K562 (cell line): Measurements from ENCODE around the gene COL15A1. TPM values are rescaled to one million over a fixed set of nuclear protein-coding genes. Genes with fewer than 3 reads are reported as not detected.

ENCODE experiments used
- DIDO1 ChIP-seq: fragments of 450-650 bp; IDR thresholded peaks from 2 replicates; pipeline ENCODE4 v1.6.1; 2016; ENCODE audit warnings: low read depth, missing biosample characterization, missing genetic modification characterization
- EHMT2 ChIP-seq: fragments of 450-650 bp; IDR thresholded peaks from 2 replicates; pipeline ENCODE4 v1.6.1; 2018; ENCODE audit warnings: antibody characterized with exemption
- GATA2 ChIP-seq: sonication (generic); formaldehyde crosslinking; IDR thresholded peaks from 2 replicates; pipeline ENCODE4 v1.4.0; 2020; ENCODE audit warnings: mild to moderate bottlenecking, missing genetic modification reagents
- JUN ChIP-seq, 2 experiments: sonication (generic) in 1 of 2; formaldehyde crosslinking in 1 of 2; IDR thresholded peaks; 2 replicates each; pipeline versions ENCODE4 v1.6.1 to v1.8.0; 2012 to 2022; ENCODE audit warnings: borderline replicate concordance in 2 of 2, mild to moderate bottlenecking in 2 of 2, improper control_type of control experiment in 1 of 2, low read depth in 1 of 2, low read length in 1 of 2, missing genetic modification reagents in 1 of 2
- KAT2B ChIP-seq: IDR thresholded peaks from one replicate; pipeline ENCODE4 v1.6.1; 2012; ENCODE audit warnings: low read depth, mild to moderate bottlenecking, control low read depth, inconsistent platforms, low read length, moderate library complexity
- MBD2 ChIP-seq: sonication (generic); IDR thresholded peaks from 2 replicates; pipeline ENCODE4 v1.6.1; 2016; ENCODE audit warnings: low read depth, borderline replicate concordance
- MED1 ChIP-seq: sonication (generic); formaldehyde crosslinking; IDR thresholded peaks from 2 replicates; pipeline ENCODE4 v1.8.1; 2023; ENCODE audit warnings: missing genetic modification reagents, borderline replicate concordance
- MTA1 ChIP-seq: fragments of 450-650 bp; IDR thresholded peaks from 2 replicates; pipeline ENCODE4 v1.6.1; 2017; ENCODE audit warnings: borderline replicate concordance
- NCOR1 ChIP-seq: fragments of 450-650 bp; IDR thresholded peaks from 2 replicates; pipeline ENCODE4 v1.6.1; 2016; ENCODE audit warnings: mild to moderate bottlenecking, moderate library complexity
- NFRKB ChIP-seq: fragments of 450-650 bp; IDR thresholded peaks from 2 replicates; pipeline ENCODE4 v1.6.1; 2016; ENCODE audit warnings: low read depth
- PPARD ChIP-seq: fragments of 250-450 bp; sonication (Bioruptor Pico); IDR thresholded peaks from 2 replicates; pipeline ENCODE4 v1.8.0; 2022; ENCODE audit warnings: inconsistent platforms, mild to moderate bottlenecking, moderate library complexity
- PYGO2 ChIP-seq: fragments of 450-650 bp; IDR thresholded peaks from 2 replicates; pipeline ENCODE4 v1.6.1; 2016; ENCODE audit warnings: mild to moderate bottlenecking, missing genetic modification characterization, moderate library complexity, missing compliant biosample characterization
- RB1 ChIP-seq: fragments of 450-650 bp; IDR thresholded peaks from 2 replicates; pipeline ENCODE4 v1.6.1; 2017; ENCODE audit warnings: low read depth, mild to moderate bottlenecking
- SREBF1 ChIP-seq: fragments of 150-350 bp; IDR thresholded peaks from 2 replicates; pipeline ENCODE4 v1.6.1; 2014; ENCODE audit warnings: antibody characterized with exemption, low read depth, low read length, borderline replicate concordance
- SRF ChIP-seq, 2 experiments: fragments of 250-450, 450-650 bp in 1 of 2; sonication (Bioruptor Pico) in 1 of 2; sonication (generic) in 1 of 2; formaldehyde crosslinking; IDR thresholded peaks; 2 replicates each; pipeline versions ENCODE4 v1.5.0 to v1.5.1; 2020 to 2022; ENCODE audit warnings: mild to moderate bottlenecking in 1 of 2, missing genetic modification reagents in 1 of 2
- STAT5A ChIP-seq: IDR thresholded peaks from 2 replicates; pipeline ENCODE4 v1.6.1; 2012; ENCODE audit warnings: low read length, inconsistent platforms, borderline replicate concordance
- TRIM24 ChIP-seq, 2 experiments: fragments of 450-650 bp; IDR thresholded peaks; 2 replicates each; pipeline ENCODE4 v1.6.1; 2016
- ZNF165 ChIP-seq: fragments of 250-450 bp; sonication (Bioruptor Pico); IDR thresholded peaks from 2 replicates; pipeline ENCODE4 v1.4.0; 2020; ENCODE audit warnings: borderline replicate concordance
- ZNF282 ChIP-seq: sonication (generic); formaldehyde crosslinking; IDR thresholded peaks from 2 replicates; pipeline ENCODE4 v1.8.1; 2023; ENCODE audit warnings: missing genetic modification reagents
- ZNF717 ChIP-seq: fragments of 250-450 bp; sonication (Bioruptor Pico); IDR thresholded peaks from 2 replicates; pipeline ENCODE4 v1.5.0; 2021
- polyA plus RNA-seq, 8 experiments: library from polyadenylated mRNA; depleted of rRNA in 4 of 8; stranded (reverse) in 5 of 8; unstranded in 3 of 8; fragments of >200 nt; fragmentation: Nextera tagmentation in 2 of 8; fragmentation: Illumina TruSeq in 1 of 8; extraction: Ambion mirVana in 2 of 8; extraction: Trizol in 1 of 8; gene quantifications; 2 replicates each; pipeline versions ENCODE4 v1.2.1 to v1.2.3, GENCODE V29; 2011 to 2014; ENCODE audit warnings: inconsistent platforms in 1 of 8, missing spikeins in 1 of 8
- total RNA-seq, 7 experiments: library from RNA; depleted of rRNA in 6 of 7; stranded (reverse); fragments of >200 nt in 6 of 7; fragmentation: Illumina TruSeq in 2 of 7; extraction: Trizol in 2 of 7; gene quantifications; 2 replicates each; pipeline versions ENCODE4 v1.2.1 to v1.2.3, GENCODE V29; 2011 to 2021; ENCODE audit warnings: low replicate concordance in 1 of 7
- TF ChIP-seq, protein P1 (sequence below): IDR thresholded peaks from 3 replicates; pipeline ENCODE4 v1.6.1; 2011; ENCODE audit warnings: borderline replicate concordance, mild to moderate bottlenecking, moderate library complexity; ENCODE audit not compliant: insufficient read length; ENCODE audit errors: extremely low read depth
- TF ChIP-seq, protein P2 (sequence below): fragments of 450-650 bp; conservative IDR thresholded peaks from 2 replicates; pipeline ENCODE4 v1.6.1; 2016; ENCODE audit warnings: missing genetic modification characterization, low read depth, mild to moderate bottlenecking, missing compliant biosample characterization, moderate library complexity
- TF ChIP-seq, protein P3 (sequence below): fragments of 250-450 bp; sonication (Bioruptor Pico); IDR thresholded peaks from 2 replicates; pipeline ENCODE4 v1.4.0; 2020; ENCODE audit warnings: mild to moderate bottlenecking, moderate library complexity
- TF ChIP-seq, protein P4 (sequence below): fragments of 250-450 bp; sonication (Bioruptor Pico); IDR thresholded peaks from 2 replicates; pipeline ENCODE4 v1.8.0; 2021; ENCODE audit warnings: moderate library complexity, mild to moderate bottlenecking, inconsistent platforms

The COL15A1 gene
- total and polyA plus RNA-seq, 9 of the 15 experiments (the other 6 are each of a cell fraction or from before 2014, with no cell fraction given), result 0.46 to 5.1 (median 2.6) TPM

DNA sequence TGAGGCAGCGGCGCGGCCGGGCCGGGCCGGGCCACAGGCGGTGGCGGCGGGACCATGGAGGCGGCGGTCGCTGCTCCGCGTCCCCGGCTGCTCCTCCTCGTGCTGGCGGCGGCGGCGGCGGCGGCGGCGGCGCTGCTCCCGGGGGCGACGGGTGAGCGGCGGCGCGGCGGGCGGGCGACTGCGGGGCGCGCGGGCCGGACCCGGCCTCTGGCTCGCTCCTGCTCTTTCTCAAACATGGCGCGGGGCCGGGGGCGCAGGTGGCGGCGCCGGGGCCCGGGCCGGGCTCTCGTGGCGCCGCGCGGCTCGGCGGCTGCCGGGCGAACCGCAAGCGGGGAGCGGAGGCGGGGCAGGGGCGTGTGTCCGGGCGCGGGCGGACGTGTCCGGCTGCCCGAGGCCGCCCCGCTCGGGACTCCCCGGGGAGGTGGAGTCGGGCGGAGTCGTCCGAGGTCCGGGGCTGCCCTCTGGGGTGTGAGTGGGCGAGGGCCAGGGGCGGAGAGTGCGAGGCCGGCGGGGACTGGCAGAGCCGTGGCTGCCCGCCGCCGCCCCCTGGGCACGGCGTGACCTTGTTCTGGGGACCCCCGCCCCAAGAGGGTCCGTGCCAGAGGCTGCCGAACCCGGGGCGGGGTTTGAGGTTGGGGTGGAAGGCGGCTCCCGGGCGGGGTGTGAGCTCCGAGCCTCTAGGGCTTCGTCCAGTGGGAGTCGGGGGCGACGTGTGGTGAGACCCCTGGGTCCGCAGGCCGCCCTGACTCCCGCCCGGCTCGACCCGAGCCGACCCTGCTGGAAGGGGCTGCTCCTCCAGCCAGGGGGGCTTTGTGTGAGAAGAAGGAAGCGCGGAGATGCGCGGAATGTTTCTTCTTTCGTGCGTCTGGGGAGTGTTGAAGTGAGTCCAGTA, 161.7 kb downstream of the COL15A1 start (continued):
- TF ChIP-seq, protein P1, sequence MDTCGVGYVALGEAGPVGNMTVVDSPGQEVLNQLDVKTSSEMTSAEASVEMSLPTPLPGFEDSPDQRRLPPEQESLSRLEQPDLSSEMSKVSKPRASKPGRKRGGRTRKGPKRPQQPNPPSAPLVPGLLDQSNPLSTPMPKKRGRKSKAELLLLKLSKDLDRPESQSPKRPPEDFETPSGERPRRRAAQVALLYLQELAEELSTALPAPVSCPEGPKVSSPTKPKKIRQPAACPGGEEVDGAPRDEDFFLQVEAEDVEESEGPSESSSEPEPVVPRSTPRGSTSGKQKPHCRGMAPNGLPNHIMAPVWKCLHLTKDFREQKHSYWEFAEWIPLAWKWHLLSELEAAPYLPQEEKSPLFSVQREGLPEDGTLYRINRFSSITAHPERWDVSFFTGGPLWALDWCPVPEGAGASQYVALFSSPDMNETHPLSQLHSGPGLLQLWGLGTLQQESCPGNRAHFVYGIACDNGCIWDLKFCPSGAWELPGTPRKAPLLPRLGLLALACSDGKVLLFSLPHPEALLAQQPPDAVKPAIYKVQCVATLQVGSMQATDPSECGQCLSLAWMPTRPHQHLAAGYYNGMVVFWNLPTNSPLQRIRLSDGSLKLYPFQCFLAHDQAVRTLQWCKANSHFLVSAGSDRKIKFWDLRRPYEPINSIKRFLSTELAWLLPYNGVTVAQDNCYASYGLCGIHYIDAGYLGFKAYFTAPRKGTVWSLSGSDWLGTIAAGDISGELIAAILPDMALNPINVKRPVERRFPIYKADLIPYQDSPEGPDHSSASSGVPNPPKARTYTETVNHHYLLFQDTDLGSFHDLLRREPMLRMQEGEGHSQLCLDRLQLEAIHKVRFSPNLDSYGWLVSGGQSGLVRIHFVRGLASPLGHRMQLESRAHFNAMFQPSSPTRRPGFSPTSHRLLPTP, result no peak
- TF ChIP-seq GATA2 (CRISPR knock-in tag), result no peak
- TF ChIP-seq KAT2B, result no peak
- TF ChIP-seq MTA1, result no peak
- no peak for TF ChIP-seq SRF (CRISPR knock-in tag; IDR thresholded peaks at IDR 0.05)
- no peak for TF ChIP-seq STAT5A
- no peak for TF ChIP-seq MED1 (CRISPR knock-in tag)
- no peak for TF ChIP-seq NFRKB
- no peak for TF ChIP-seq PYGO2 (tag)
- TF ChIP-seq JUN (IDR thresholded peaks at IDR 0.05; ENCODE audit: borderline replicate concordance, low read depth, low read length), result no peak
- no peak for TF ChIP-seq JUN (CRISPR knock-in tag; IDR thresholded peaks at IDR 0.05; ENCODE audit: borderline replicate concordance)
- no peak for TF ChIP-seq EHMT2
- no peak for TF ChIP-seq NCOR1
- TF ChIP-seq, protein P2, sequence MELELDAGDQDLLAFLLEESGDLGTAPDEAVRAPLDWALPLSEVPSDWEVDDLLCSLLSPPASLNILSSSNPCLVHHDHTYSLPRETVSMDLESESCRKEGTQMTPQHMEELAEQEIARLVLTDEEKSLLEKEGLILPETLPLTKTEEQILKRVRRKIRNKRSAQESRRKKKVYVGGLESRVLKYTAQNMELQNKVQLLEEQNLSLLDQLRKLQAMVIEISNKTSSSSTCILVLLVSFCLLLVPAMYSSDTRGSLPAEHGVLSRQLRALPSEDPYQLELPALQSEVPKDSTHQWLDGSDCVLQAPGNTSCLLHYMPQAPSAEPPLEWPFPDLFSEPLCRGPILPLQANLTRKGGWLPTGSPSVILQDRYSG (tag), result no peak
- TF ChIP-seq MBD2, result no peak
- TF ChIP-seq, protein P3, sequence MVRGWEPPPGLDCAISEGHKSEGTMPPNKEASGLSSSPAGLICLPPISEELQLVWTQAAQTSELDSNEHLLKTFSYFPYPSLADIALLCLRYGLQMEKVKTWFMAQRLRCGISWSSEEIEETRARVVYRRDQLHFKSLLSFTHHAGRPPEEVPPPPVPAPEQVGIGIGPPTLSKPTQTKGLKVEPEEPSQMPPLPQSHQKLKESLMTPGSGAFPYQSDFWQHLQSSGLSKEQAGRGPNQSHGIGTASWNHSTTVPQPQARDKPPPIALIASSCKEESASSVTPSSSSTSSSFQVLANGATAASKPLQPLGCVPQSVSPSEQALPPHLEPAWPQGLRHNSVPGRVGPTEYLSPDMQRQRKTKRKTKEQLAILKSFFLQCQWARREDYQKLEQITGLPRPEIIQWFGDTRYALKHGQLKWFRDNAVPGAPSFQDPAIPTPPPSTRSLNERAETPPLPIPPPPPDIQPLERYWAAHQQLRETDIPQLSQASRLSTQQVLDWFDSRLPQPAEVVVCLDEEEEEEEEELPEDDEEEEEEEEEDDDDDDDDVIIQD (CRISPR knock-in tag), result no peak
- TF ChIP-seq TRIM24 (IDR thresholded peaks at IDR 0.05), result no peak
- TF ChIP-seq, protein P4, sequence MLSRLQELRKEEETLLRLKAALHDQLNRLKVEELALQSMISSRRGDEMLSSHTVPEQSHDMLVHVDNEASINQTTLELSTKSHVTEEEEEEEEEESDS (CRISPR knock-in tag), result no peak
- TF ChIP-seq PPARD, result no peak
- TF ChIP-seq SREBF1, result no peak
- TF ChIP-seq ZNF717, result no peak
- TF ChIP-seq ZNF282 (CRISPR knock-in tag), result no peak
- no peak for TF ChIP-seq DIDO1
- TF ChIP-seq RB1, result 0 out of 2 replicates have a peak, but pooled peaks have one; percentile 11
- TF ChIP-seq ZNF165, result no peak
